Inferior parietal cortex (tissue), 1 donor: Measurements from ENCODE around the gene ACTG1.

ENCODE experiments used
- DNase-seq: peaks from one replicate; pipeline ENCODE4 v3.0.0-alpha.2; 2016; ENCODE audit errors: extremely low spot score

Gene ACTG1

GRCh38 chr17:81464586-81464985, 48.0 kb downstream of the ACTG1 start:
- no peak for DNase-seq

- no peak for DNase-seq
Measured at GRCh38 chr17:81463506-81463905, 49.1 kb downstream of the ACTG1 start.

GRCh38 chr17:81462506-81463125, 50.0 kb downstream of the ACTG1 start:
- no peak for DNase-seq

GRCh38 chr17:81461607-81462500, 50.7 kb downstream of the ACTG1 start:
- DNase-seq: no peak

GRCh38 chr17:81460856-81461460, 51.6 kb downstream of the ACTG1 start:
- DNase-seq: no peak
